ENCODE measurements around the gene RARA.

The RARA gene

DNA sequence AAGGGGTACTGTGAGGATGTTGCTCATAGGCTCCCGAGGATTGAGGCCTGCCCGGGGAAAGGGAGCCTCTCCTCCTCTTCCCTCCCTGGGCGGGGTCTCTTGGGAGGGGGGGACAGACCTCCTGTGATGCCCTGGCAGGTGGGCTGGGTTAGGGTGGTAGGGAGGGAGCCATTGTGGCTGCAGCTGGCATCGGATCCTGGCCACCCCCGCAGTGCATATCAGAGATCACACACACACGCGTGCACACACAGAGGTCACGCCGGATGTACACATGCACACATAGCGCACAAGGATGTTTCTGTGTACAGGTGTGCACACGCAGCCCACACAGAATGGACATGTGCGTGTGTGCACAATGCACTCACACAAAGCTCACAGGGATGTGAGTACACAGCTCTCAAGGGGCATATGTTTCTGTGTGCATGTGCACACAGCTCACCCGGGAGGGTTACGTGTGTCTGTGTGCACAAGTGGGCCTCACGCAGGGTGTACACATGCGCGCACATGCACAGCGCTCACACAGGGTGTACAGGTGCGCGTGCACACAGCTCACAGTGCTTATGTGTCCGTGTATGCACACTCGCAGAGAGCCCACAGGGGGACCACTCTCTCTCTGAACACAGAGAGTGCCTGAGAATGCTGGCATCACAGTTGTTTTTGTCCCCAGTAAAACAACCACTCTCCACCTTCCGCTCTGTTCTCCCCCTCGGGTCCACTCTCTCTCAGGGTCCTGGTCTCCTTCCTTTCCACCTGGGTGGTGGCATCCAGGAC, 53.1 kb downstream of the RARA start (continued):
- TF ChIP-seq, protein P1, sequence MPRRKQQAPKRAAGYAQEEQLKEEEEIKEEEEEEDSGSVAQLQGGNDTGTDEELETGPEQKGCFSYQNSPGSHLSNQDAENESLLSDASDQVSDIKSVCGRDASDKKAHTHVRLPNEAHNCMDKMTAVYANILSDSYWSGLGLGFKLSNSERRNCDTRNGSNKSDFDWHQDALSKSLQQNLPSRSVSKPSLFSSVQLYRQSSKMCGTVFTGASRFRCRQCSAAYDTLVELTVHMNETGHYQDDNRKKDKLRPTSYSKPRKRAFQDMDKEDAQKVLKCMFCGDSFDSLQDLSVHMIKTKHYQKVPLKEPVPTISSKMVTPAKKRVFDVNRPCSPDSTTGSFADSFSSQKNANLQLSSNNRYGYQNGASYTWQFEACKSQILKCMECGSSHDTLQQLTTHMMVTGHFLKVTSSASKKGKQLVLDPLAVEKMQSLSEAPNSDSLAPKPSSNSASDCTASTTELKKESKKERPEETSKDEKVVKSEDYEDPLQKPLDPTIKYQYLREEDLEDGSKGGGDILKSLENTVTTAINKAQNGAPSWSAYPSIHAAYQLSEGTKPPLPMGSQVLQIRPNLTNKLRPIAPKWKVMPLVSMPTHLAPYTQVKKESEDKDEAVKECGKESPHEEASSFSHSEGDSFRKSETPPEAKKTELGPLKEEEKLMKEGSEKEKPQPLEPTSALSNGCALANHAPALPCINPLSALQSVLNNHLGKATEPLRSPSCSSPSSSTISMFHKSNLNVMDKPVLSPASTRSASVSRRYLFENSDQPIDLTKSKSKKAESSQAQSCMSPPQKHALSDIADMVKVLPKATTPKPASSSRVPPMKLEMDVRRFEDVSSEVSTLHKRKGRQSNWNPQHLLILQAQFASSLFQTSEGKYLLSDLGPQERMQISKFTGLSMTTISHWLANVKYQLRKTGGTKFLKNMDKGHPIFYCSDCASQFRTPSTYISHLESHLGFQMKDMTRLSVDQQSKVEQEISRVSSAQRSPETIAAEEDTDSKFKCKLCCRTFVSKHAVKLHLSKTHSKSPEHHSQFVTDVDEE (CRISPR knock-in tag; IDR thresholded peaks at IDR 0.05): no peak
- TF ChIP-seq GLIS3 (CRISPR knock-in tag; IDR thresholded peaks at IDR 0.05) (no peak), ARNTL (CRISPR knock-in tag; IDR thresholded peaks at IDR 0.05; ENCODE audit: borderline replicate concordance, low read depth) (no peak), CSDC2 (CRISPR knock-in tag; IDR thresholded peaks at IDR 0.05) (no peak), ZNF8 (CRISPR knock-in tag; IDR thresholded peaks at IDR 0.05) (no peak), ZNF70 (CRISPR knock-in tag; IDR thresholded peaks at IDR 0.05) (no peak)
- TF ChIP-seq, protein P2, sequence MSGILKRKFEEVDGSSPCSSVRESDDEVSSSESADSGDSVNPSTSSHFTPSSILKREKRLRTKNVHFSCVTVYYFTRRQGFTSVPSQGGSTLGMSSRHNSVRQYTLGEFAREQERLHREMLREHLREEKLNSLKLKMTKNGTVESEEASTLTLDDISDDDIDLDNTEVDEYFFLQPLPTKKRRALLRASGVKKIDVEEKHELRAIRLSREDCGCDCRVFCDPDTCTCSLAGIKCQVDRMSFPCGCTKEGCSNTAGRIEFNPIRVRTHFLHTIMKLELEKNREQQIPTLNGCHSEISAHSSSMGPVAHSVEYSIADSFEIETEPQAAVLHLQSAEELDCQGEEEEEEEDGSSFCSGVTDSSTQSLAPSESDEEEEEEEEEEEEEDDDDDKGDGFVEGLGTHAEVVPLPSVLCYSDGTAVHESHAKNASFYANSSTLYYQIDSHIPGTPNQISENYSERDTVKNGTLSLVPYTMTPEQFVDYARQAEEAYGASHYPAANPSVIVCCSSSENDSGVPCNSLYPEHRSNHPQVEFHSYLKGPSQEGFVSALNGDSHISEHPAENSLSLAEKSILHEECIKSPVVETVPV (CRISPR knock-in tag; IDR thresholded peaks at IDR 0.05): no peak
- TF ChIP-seq, protein P3, sequence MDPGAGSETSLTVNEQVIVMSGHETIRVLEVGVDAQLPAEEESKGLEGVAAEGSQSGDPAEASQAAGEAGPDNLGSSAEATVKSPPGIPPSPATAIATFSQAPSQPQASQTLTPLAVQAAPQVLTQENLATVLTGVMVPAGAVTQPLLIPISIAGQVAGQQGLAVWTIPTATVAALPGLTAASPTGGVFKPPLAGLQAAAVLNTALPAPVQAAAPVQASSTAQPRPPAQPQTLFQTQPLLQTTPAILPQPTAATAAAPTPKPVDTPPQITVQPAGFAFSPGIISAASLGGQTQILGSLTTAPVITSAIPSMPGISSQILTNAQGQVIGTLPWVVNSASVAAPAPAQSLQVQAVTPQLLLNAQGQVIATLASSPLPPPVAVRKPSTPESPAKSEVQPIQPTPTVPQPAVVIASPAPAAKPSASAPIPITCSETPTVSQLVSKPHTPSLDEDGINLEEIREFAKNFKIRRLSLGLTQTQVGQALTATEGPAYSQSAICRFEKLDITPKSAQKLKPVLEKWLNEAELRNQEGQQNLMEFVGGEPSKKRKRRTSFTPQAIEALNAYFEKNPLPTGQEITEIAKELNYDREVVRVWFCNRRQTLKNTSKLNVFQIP (CRISPR knock-in tag; IDR thresholded peaks at IDR 0.05; ENCODE audit: borderline replicate concordance, low read depth): no peak

DNA sequence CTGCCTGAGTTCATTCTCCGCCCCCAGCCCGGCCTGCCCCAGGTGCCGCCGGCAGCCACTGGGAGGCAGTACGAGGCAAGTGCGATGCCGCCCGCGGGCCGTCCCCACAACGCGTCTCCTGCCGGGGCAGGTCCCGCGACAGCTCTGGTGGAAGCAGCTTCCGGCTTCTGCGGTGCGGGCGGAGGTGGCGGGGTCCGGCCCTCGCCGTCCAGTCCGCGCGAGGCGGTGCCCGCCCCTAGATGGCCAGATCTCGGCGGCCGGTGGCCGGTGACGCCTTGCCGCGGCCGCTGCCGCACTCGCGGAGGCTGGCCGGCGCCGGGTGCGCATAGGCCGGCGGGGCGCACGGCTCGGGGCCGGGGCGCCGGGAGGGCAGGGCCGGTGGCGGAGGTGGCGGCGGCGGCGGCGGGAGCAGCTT, 53.7 kb downstream of the RARA start:
- TF ChIP-seq ARNTL (CRISPR knock-in tag; IDR thresholded peaks at IDR 0.05; ENCODE audit: borderline replicate concordance, low read depth) (no peak), TOX (CRISPR knock-in tag; IDR thresholded peaks at IDR 0.05; ENCODE audit: borderline replicate concordance) (no peak), ZFP30 (CRISPR knock-in tag; IDR thresholded peaks at IDR 0.05) (no peak), TCF4 (CRISPR knock-in tag; IDR thresholded peaks at IDR 0.05; ENCODE audit: borderline replicate concordance) (no peak), ZNF70 (CRISPR knock-in tag; IDR thresholded peaks at IDR 0.05) (no peak), SNAI2 (CRISPR knock-in tag; IDR thresholded peaks at IDR 0.05) (no peak)
- TF ChIP-seq, protein P3 (CRISPR knock-in tag; IDR thresholded peaks at IDR 0.05; ENCODE audit: borderline replicate concordance, low read depth): no peak
- TF ChIP-seq, protein P2 (CRISPR knock-in tag; IDR thresholded peaks at IDR 0.05): no peak
- ATAC-seq: peak; percentile 81

DNA sequence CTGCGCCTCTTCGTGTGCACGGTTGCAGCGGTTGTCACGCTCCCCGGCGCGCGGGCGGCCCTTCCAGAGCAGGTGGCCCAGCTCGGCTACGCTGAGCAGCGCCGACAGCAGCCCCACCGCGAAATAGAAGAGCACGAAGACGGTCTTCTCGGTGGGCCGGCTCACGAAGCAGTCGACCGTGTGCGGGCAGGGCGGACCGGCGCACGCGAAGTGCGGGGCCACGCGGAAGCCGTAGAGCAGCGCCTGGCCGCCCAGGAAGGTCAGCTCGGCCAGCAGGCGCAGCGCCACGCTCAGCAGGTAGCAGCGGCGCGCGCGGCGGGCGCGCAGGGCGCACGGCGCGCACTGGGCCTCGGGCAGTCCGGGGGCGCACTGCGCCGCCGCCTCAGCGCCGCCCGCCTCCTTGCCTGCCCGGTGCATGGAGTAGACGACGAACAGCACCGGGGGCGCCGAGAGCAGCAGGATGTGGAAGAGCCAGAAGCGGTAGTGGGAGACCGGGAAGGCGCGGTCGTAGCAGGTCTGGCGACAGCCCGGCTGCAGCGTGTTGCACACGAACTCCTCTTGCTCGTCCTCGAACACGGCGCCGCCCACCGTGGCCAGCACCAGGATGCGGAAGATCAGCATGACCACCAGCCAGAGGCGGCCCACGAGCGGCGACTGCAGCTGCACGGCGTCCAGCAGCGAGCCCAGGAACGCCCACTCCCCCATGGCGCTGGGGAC, 54.3 kb downstream of the RARA start:
- TF ChIP-seq CSDC2 (CRISPR knock-in tag; IDR thresholded peaks at IDR 0.05): no peak
- no peak for TF ChIP-seq ISL1 (CRISPR knock-in tag; IDR thresholded peaks at IDR 0.05)
- TF ChIP-seq, protein P4, sequence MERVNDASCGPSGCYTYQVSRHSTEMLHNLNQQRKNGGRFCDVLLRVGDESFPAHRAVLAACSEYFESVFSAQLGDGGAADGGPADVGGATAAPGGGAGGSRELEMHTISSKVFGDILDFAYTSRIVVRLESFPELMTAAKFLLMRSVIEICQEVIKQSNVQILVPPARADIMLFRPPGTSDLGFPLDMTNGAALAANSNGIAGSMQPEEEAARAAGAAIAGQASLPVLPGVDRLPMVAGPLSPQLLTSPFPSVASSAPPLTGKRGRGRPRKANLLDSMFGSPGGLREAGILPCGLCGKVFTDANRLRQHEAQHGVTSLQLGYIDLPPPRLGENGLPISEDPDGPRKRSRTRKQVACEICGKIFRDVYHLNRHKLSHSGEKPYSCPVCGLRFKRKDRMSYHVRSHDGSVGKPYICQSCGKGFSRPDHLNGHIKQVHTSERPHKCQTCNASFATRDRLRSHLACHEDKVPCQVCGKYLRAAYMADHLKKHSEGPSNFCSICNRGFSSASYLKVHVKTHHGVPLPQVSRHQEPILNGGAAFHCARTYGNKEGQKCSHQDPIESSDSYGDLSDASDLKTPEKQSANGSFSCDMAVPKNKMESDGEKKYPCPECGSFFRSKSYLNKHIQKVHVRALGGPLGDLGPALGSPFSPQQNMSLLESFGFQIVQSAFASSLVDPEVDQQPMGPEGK (CRISPR knock-in tag; IDR thresholded peaks at IDR 0.05; ENCODE audit: borderline replicate concordance): no peak
- TF ChIP-seq OSR1 (CRISPR knock-in tag; IDR thresholded peaks at IDR 0.05): no peak
- TF ChIP-seq BACH2 (CRISPR knock-in tag; IDR thresholded peaks at IDR 0.05; ENCODE audit: borderline replicate concordance): no peak
- TF ChIP-seq, protein P5, sequence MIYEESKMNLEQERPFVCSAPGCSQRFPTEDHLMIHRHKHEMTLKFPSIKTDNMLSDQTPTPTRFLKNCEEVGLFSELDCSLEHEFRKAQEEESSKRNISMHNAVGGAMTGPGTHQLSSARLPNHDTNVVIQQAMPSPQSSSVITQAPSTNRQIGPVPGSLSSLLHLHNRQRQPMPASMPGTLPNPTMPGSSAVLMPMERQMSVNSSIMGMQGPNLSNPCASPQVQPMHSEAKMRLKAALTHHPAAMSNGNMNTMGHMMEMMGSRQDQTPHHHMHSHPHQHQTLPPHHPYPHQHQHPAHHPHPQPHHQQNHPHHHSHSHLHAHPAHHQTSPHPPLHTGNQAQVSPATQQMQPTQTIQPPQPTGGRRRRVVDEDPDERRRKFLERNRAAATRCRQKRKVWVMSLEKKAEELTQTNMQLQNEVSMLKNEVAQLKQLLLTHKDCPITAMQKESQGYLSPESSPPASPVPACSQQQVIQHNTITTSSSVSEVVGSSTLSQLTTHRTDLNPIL (CRISPR knock-in tag; IDR thresholded peaks at IDR 0.05; ENCODE audit: low read depth): no peak
- TF ChIP-seq TOX (CRISPR knock-in tag; IDR thresholded peaks at IDR 0.05; ENCODE audit: borderline replicate concordance): no peak
- TF ChIP-seq GLIS3 (CRISPR knock-in tag; IDR thresholded peaks at IDR 0.05): no peak
- TF ChIP-seq RARB (CRISPR knock-in tag; IDR thresholded peaks at IDR 0.05): no peak
- no peak for TF ChIP-seq ESRRG (CRISPR knock-in tag; IDR thresholded peaks at IDR 0.05)
- TF ChIP-seq ZNF70 (CRISPR knock-in tag; IDR thresholded peaks at IDR 0.05): no peak
- TF ChIP-seq, protein P3 (CRISPR knock-in tag; IDR thresholded peaks at IDR 0.05; ENCODE audit: borderline replicate concordance, low read depth): no peak
- no peak; the same call in 2 of the 3 replicates for ATAC-seq
